Ovary (tissue), 9 donors: ENCODE results near the gene SIRPA. TPM values are rescaled to one million over a fixed set of nuclear protein-coding genes. Genes with fewer than 3 reads are reported as not detected.

ENCODE experiments used
- DNase-seq, 5 donors: peaks; one replicate each; pipeline ENCODE4 v3.0.0-alpha.2; 2019 to 2020
- H3K27ac ChIP-seq, 2 donors: fragments of 200-600 bp; one replicate each; pipeline versions ENCODE4 v1.5.1 to v1.8.0; 2019 to 2022
- H3K27me3 ChIP-seq: fragments of 200-600 bp; one replicate; pipeline ENCODE4 v1.8.0; 2022
- H3K36me3 ChIP-seq: fragments of 200-600 bp; sonication (generic); one replicate; pipeline ENCODE4 v1.5.1; 2019
- H3K4me1 ChIP-seq: one replicate; pipeline ENCODE4 v1.8.1; 2013; ENCODE audit warnings: mild to moderate bottlenecking, moderate library complexity; ENCODE audit not compliant: insufficient read depth
- H3K4me3 ChIP-seq: fragments of 200-600 bp; sonication (generic); one replicate; pipeline ENCODE4 v1.5.1; 2017
- H3K9me3 ChIP-seq, 2 donors: fragments of 200-600 bp in 1 of 2; sonication (generic) in 1 of 2; one replicate each; pipeline versions ENCODE4 v1.5.1 to v1.8.1; 2013 to 2019; ENCODE audit warnings: mild to moderate bottlenecking in 1 of 2, moderate library complexity in 1 of 2
- CTCF ChIP-seq, 3 donors: fragments of 450-650 bp in 2 of 3; fragments of 200-600 bp in 1 of 3; IDR thresholded peaks; one replicate each; pipeline versions ENCODE4 v1.5.1 to v1.8.0; 2016 to 2022; ENCODE audit warnings: antibody characterized with exemption in 3 of 3, mild to moderate bottlenecking in 1 of 3
- EP300 ChIP-seq: sonication (generic); formaldehyde crosslinking; IDR thresholded peaks from one replicate; pipeline ENCODE4 v1.6.1; 2017; ENCODE audit warnings: antibody characterized with exemption
- POLR2A ChIP-seq: fragments of 450-650 bp; IDR thresholded peaks from one replicate; pipeline ENCODE4 v1.6.1; 2017; ENCODE audit warnings: antibody characterized with exemption, mild to moderate bottlenecking, moderate library complexity
- WGBS, 3 donors: extraction: QIAGEN DNeasy Blood & Tissue Kit in 1 of 3; methylation state at CpG; one replicate each; pipeline versions ENCODE4 v1.1.5 to v1.1.7; 2013 to 2017; 5-methylcytosine and 5-hydroxymethylcytosine counted together
- intact Hi-C, 4 donors: fragments of 100-400 bp; cut with DNase I; formaldehyde crosslinking; loops; one replicate each; pipeline versions ENCODE4 v1.11.0 to v1.15.1; 2022 to 2023
- polyA plus RNA-seq, 2 donors: library from polyadenylated mRNA; stranded (reverse); fragments of 200-250 nt in 1 of 2; fragments of 350-450 nt in 1 of 2; fragmentation: Illumina TruSeq in 1 of 2; extraction: RNeasy Lipid Tissue Mini Kit (QIAGEN cat#74804) in 1 of 2; gene quantifications; one replicate each; pipeline ENCODE4 v1.2.3, GENCODE V29; 2013 to 2014
- total RNA-seq, 7 donors: library from RNA; depleted of rRNA in 2 of 7; stranded (reverse); fragments of >200 nt in 2 of 7; fragmentation: NEBNext Ultra II Directional in 3 of 7; extraction: Animal tissue kit (Norgen Biotek cat#: 25700) in 3 of 7; gene quantifications; one replicate each; pipeline versions ENCODE4 v1.1.0 to v1.2.4, GENCODE V29; 2016 to 2023
- donor health status: DM: no; HTN: no; CAD: no; lungs with moderate emphysema.
- donor health status: DM: no; HTN: no; CAD: no.
- donor health status: Bipolar disorder and iron deficiency.
- donor health status: DM: yes; HTN: yes; CAD: no.
- donor health status: DM: no; HTN: no; CAD: no.
- donor health status: DM: yes; HTN: yes; CAD: no.

Gene SIRPA
- total and polyA plus RNA-seq, 9 donors: 15.7 to 45.6 (median 28.3) TPM

GRCh38 chr20:1862663-1863053, 32.5 kb upstream of the SIRPA start:
- Histone ChIP-seq H3K36me3 (no peaks in the 10 kb centered on the region), H3K4me3 (no peak overlapping the region), H3K27me3 (no peaks in the 10 kb centered on the region), H3K9me3 (no peaks in the 10 kb centered on the region), H3K4me1 (no peaks in the 10 kb centered on the region), H3K27ac (no peak overlapping the region)
- intact Hi-C loops: no loop called here
- TF ChIP-seq POLR2A (no peak), EP300 (no peak), CTCF (IDR thresholded peaks at IDR 0.05) (no peak)
- 81 to 90% (median 89%) methylated on average over 4 of the region's 4 CpGs for WGBS, 3 donors
- DNase-seq: no peak

- no peak for DNase-seq
- no peaks in the 10 kb centered on the region for H3K9me3 ChIP-seq
- no peaks in the 10 kb centered on the region for H3K27me3 ChIP-seq
- no peaks in the 10 kb centered on the region for H3K4me1 ChIP-seq
- no peak overlapping the region for H3K4me3 ChIP-seq
- intact Hi-C loops: no loop called here
- H3K27ac ChIP-seq: no peak overlapping the region
- WGBS, 3 donors: 47 to 54% (median 49%) methylated on average over 1 of the region's 1 CpG
- H3K36me3 ChIP-seq: no peaks in the 10 kb centered on the region
- TF ChIP-seq CTCF (IDR thresholded peaks at IDR 0.05): no peak
- no peak for TF ChIP-seq POLR2A
- TF ChIP-seq EP300: no peak
These were observed 31.9 kb upstream of the SIRPA start for GRCh38 chr20:1863296-1863695.

- no peaks in the 10 kb centered on the region for H3K27me3 ChIP-seq
- no peak overlapping the region for H3K27ac ChIP-seq
- 16 to 22% (median 22%) methylated on average over 3 of the region's 3 CpGs for WGBS, 3 donors
- no peaks in the 10 kb centered on the region for H3K9me3 ChIP-seq
- no peaks in the 10 kb centered on the region for H3K4me1 ChIP-seq
- intact Hi-C loops: no loop called here
- no peaks in the 10 kb centered on the region for H3K36me3 ChIP-seq
- DNase-seq: no peak
- no peak for TF ChIP-seq CTCF (IDR thresholded peaks at IDR 0.05)
- TF ChIP-seq POLR2A: no peak
- no peak for TF ChIP-seq EP300
- H3K4me3 ChIP-seq: no peak overlapping the region
These were observed 28.4 kb upstream of the SIRPA start for GRCh38 chr20:1866834-1867233.

GRCh38 chr20:1867495-1868260, 27.5 kb upstream of the SIRPA start:
- TF ChIP-seq CTCF (IDR thresholded peaks at IDR 0.05) (no peak), EP300 (no peak), POLR2A (no peak)
- Histone ChIP-seq H3K9me3 (no peaks in the 10 kb centered on the region), H3K4me1 (no peaks in the 10 kb centered on the region), H3K36me3 (no peaks in the 10 kb centered on the region), H3K27ac (no peak overlapping the region), H3K4me3 (no peak overlapping the region), H3K27me3 (no peaks in the 10 kb centered on the region)
- no peak for DNase-seq
- intact Hi-C loops: no loop called here
- 33 to 39% (median 38%) methylated on average over 3 of the region's 3 CpGs for WGBS, 3 donors
